ENCODE data around the gene PRLR.

DNA sequence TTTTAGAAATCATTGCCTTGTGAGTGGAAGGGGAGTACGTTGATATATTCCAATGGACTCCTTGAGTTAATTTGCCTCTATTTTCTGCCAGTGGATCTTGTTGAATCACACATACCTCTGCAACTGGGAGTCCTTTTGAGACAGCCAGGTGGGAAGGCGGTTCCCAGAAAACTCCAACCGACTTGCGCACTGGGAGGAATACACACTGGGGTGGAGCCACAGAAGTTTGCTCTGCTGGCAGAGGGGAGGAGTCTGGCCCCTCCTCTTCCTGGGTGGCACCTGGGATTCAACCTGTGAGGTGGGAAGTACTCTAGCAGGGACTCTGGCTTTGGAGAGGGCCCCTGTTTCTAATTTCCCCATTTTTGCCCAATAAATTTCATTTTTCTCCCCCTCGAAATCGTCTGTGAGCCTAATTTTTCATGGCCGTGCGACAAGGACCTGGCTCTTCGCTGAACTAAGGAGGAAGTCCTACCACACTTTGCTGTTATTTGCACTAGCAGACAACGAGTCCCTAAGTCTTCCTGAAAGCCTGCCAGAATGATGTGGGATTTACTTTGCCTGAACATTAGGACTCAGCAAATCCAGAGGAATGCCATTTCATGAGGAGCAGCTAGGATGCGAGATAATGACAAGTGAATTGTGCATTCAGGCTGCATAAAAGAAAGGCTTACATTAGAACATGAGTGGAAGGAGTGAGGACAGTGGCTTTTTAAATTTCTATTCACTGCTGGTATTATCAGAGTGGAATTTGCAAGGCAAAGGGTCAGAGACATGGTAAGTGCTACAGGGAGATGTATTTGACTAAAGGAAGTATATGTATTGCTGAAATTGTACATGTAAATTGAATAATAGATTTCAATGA, 67.2 kb downstream of the PRLR start:
- TF ChIP-seq EZH2 (IDR thresholded peaks at IDR 0.05) (no peak), POLR2AphosphoS5 (IDR thresholded peaks at IDR 0.05; ENCODE audit: borderline replicate concordance, low read depth, low read length) (no peak), FOXP2 (optimal IDR thresholded peaks at IDR 0.05; ENCODE audit: control extremely low read depth, extremely low read length, insufficient read depth) (no peak)

Data from SK-N-MC (cell line).